HG03460 (cell line): Measurements from ENCODE around the gene ZDHHC11.
"Not testable (repeated sequence)": the region's sequence is repeated elsewhere in the genome, so short reads cannot be mapped to it uniquely, and the experiment has no call there.

Experiments used
- ATAC-seq: cut with Tn5 transposase; IDR thresholded peaks from one replicate; pipeline ENCODE4 v1.9.1; 2021; ENCODE audit not compliant: unreplicated experiment

Gene ZDHHC11

DNA sequence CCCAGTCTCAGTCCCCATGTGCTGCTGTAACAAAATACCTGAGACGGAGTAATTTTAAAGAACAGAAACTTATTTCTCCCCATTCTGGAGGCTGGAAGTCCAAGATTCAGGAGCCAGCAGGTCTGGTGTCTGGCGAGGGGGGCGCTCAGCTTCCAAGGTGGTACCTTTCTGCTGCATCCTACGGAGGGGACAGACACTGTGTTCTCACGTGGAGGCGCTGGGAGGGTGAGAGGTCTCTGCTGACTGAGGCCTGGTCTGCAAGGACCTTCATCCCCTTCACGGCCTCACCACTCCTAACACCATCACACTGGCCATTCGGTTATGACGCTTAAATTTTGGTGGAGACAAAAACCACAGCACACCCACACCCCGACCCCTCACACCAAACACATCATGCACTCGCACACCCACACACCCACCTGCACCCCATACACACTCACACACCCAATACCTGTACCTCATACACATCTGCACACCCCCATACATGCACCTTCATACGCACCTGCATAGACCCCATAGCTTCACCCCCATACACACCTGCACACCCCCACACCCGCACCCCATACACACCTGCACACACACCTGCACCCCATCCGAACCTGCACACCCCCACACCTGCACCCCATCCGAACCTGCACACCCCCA lies 9.8 kb upstream of the ZDHHC11 start:
- ATAC-seq: no peak

DNA sequence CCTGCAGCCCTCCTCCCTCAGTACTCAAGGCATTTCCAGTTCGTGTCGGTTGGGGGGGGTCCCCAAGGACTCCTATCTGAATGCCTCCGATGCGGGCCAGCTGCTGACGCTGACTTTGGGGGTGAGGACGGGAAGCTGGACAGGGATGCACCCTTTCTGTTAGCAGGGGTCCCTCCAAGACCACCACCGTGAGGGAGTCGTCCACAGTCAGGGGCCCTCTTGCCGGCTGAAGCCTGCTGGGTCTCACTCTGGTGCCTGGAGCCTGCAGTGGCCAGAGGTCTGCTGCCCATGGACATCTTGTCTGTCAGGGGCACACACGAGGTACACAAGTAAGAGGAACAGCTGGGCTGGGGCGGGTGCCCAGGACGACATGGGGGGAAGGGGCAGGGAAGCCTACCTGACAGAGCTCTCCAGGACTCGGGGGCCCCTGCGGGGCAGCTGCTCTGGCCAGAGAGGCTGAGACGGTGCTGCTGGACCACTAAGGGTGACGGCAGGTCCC lies 9.1 kb upstream of the ZDHHC11 start:
- no peak for ATAC-seq

DNA sequence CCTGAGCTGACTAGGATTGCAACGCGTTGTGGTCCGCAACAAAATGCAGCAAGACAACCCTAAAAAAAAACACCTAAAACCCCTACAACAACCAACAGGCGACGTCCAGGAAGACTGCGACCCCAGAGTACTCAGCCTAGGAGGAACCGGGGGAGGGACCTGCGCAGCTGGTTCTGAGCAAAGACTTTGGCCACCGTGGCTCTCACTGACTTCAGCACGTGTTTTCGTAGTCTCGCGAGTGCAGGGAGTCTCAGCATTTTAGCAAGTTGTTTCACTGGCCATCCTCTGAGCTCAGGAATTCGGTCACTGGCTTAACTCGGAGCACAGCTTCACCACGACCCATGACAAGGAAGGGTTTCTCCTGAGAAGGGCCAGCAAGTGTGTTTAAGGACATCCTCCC lies 8.6 kb upstream of the ZDHHC11 start:
- no peak for ATAC-seq

DNA sequence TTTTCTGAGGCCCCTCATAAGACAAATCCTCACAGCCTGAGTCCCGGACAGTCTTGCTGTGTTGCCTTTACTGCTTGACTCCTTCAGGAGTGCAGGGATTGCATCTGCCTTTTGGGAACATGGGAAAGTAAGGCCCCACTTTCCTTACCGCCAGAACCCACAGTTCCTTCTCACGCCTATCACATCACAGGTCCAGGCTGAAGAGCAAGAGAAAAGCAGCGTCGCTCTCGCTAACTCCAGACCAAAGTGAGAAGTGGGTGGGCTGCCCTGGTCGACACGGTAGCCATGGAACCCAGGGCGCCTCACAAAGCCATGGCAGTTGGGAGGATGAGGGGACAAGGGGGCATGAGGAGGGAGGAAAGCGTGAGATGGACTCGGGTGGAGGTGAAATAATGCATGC lies 7.9 kb upstream of the ZDHHC11 start:
- no peak for ATAC-seq

DNA sequence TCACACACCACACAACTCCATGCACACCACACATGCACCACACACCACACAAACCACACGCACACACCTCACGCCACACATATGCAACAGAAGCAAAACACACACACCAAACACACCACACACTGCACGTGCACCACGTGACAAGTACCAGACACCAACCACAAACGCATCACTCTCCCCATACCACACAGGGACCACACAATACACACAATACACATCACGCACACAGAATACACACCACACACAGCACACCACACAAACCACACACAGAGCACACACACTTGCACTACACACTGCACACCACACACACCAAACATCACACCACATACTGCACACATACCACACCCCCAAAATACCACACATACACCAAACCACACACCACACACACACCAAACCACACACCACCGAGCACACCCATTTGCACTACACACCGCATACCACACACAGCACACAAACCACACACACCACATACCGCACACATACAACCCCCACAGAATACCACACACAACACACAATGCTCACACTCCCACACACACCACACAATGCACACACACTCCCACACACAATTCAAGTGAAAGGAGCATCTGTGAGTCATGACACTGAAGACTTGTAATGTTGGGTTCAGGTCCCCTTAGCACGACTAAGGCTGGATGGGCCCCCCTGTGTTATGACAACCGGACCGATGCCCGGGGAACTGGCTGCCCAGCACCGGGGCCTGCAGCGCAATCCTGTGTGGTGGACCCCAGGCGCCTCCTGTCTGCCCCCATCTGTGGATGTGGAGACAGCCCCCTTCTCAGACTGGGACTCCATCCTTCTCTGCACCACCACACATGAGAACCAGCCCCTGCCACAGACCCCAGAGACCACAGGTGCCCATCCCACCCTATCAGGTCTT lies 6.0 kb upstream of the ZDHHC11 start:
- no peak for ATAC-seq

DNA sequence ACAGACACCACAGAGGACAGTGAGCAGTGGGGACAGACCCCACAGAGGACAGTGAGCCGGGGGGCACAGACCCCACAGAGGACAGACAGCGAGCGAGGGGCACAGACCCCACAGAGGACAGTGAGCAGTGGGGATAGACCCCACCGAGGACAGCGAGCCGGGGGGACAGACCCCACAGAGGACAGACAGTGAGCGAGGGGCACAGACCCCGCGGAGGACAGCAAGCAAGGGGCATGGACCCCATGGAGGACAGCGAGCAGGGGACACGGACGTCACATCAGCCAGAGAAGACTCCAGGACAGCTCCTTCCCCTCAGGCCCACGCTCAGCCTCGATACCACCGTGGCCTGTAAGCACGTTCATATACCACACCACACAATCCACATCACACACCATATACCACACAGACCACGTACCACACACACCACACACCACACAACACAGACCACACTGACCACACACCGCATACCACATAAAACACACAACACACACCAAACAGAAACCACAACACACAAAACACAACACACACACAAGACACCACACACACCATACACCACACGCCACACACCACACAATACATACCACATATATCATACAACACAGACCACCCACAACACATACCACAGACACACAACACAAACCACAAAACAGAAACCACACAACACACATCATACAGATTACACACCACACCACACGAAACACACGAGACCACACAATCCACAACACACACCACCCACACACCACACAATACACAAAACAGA lies 5.2 kb upstream of the ZDHHC11 start:
- ATAC-seq: no peak

DNA sequence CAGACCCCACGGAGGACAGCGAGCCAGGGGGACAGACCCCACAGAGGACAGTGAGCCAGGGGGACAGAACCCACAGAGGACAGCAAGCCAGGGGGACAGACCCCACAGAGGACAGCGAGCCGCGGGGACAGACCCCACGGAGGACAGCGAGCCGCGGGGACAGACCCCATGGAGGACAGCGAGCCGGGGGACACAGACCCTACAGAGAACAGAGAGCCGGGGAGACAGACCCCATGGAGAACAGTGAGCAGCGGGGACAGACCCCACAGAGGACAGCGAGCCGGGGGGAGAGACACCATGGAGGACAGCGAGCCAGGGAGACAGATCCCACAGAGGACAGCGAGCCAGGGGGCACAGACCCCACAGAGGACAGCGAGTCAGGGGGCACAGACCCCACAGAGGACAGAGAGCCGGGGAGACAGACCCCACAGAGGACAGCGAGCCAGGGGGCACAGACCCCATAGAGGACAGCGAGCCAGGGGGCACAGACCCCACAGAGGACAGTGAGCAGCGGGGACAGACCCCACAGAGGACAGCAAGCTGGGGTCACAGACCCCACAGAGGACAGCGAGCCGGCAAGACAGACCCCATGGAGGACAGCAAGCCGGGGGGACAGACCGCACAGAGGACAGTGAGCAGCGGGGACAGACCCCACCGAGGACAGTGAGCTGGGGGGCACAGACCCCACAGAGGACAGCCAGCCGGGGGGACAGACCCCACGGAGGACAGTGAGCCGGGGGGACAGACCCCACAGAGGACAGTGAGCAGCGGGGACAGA lies 4.4 kb upstream of the ZDHHC11 start:
- no peak for ATAC-seq

DNA sequence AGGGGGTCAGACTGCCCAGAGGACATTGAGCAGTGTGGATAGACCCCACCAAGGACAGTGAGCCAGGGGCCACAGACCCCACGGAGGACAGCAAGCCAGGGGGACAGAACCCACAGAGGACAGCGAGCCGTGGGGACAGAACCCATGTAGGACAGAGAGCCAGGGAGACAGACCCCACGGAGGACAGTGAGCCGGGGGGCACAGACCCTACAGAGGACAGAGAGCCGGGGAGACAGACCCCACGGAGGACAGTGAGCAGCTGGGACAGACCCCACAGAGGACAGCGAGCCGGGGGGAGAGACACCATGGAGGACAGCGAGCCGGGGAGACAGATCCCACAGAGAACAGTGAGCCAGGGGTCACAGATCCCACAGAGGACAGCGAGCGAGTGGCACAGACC lies 3.4 kb upstream of the ZDHHC11 start:
- ATAC-seq: no peak

DNA sequence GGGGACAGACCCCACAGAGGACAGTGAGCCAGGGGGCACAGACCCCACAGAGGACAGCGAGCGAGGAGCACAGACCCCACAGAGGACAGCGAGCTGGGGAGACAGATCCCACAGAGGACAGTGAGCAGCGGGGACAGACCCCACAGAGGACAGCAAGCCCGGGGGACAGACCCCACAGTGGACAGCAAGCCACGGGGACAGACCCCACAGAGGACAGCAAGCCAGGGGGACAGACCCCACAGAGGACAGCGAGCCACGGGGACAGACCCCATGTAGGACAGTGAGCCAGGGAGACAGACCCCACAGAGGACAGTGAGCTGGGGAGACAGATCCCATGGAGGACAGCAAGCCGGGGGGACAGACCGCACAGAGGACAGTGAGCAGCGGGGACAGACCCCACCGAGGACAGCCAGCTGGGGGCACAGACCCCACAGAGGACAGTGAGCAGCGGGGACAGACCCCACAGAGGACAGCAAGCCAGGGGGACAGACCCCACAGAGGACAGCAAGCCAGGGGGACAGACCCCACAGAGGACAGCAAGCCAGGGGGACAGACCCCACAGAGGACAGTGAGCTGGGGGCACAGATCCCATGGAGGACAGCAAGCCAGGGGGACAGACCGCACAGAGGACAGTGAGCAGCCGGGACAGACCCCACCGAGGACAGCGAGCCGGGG lies 2.8 kb upstream of the ZDHHC11 start:
- not testable (repeated sequence) for ATAC-seq

DNA sequence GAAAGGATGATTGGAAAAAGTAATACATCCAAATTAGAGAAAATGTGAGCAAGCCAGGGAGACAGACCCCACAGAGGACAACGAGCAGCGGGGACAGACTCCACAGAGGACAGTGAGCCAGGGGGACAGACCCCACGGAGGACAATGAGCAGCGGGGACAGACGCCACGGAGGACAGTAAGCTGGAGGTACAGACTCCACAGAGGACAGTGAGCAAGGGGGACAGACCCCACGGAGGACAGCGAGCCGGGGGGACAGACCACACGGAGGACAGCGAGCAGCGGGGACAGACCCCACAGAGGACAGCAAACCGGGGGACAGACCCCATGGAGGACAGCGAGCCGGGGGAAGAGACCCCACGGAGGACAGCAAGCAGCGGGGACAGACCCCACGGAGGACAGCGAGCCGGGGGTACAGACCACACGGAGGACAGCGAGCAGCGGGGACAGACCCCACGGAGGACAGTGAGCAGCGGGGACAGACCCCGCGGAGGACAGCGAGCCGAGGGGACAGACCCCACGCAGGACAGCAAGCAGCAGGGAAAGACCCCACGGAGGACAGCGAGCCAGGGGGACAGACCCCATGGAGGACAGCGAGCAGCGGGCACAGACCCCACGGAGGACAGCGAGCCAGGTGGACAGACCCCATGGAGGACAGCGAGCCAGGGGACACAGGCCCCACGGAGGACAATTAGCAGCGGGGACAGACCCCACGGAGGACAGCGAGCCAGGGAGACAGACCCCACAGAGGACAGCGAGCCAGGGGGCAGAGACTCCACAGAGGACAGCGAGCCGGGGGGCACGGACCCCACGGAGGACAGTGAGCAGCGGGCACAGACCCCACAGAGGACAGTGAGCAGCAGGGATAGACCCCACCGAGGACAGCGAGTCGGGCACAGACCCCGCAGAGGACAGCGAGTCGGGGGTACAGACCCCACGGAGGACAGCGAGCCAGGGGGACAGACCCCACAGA lies 1.9 kb upstream of the ZDHHC11 start:
- no peak for ATAC-seq

DNA sequence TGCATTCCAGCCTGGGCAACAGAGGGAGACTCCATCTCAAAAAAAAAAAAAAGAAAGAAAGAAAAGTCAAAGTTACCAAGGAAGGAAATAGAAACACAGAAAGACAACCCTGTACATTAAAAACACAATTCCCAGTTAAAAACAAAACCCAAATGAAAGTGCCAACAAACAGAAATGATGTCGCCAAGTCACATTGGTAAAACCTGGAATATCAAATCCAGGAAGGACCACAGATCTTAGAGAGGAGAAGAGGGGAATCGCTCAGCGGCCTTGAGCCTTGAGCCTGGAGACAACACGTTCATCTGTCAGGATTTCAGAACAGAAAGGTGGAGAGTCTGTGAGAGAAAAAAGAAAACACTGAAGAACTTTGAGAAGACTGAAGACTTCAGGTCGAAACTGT lies 1.2 kb upstream of the ZDHHC11 start:
- ATAC-seq: no peak

DNA sequence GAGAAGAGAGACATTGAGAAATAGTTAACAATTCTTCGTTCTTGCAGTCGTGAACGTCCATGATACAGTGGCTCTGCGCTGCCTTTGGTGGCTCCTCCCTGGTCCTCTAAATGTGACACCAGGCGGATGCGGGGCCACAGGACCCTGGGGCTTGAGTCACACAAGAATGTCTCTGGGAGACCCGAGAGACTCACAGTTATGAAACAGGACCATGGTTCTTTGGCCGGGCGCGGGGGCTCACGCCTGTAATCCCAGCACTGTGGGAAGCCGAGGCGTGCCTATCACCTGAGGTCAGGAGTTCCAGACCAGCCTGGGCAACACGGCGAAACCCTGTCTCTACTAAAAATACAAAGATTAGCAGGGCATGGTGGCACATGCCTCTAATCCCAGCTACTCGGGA lies 767 bp upstream of the ZDHHC11 start:
- no peak for ATAC-seq

DNA sequence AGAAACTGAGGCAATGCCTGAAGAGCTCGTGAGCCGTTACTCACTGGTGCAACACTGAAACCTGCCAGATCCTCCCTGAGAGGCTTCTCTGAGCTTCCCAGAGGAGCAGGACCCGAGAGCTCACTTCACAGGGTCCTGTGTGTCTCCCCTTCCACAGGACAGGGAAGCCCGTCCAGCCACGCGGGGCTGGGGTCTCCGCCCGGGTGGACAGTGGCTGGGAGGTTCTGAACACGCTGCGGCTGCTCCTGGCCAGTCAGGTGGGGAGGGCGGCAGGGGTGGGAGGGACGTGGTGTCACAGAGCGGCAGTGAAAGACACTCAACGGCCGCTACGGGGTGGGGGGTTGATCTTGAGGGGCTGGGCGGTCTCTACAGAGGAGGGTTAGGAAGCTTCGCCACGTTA lies 290 bp upstream of the ZDHHC11 start:
- no peak for ATAC-seq

DNA sequence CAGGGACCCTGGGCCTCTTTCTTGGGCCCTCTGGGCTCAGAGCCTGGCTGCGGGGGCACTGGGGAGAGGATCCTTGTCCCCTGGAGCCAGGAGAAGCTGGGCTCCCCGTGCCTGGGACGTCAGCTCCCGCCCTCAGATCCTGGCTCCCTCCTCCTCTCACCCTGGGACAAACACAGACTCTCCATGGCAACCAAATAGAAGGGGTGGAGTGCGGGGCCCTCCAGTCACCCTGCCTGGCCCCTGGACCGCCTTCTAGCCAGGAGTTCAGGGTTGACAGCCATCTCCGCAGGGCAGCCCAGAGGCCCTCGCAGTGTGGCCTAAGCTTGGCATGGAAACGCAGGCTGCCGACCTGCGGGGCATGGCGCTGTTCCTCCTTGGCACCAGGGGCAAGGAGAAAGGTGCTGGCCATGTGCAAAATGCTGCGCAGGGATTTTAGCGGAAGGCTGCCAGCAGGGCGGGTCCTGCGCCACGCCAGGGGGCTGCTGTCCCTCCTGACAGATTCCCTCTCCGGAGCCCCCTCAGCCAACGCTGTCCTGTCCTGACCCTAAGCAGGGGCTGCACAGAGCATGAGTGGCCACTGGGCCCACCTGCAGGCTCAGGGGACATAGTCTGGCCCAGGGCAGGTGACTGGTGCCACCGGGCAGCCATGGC lies 1.0 kb downstream of the ZDHHC11 start:
- ATAC-seq: no peak

DNA sequence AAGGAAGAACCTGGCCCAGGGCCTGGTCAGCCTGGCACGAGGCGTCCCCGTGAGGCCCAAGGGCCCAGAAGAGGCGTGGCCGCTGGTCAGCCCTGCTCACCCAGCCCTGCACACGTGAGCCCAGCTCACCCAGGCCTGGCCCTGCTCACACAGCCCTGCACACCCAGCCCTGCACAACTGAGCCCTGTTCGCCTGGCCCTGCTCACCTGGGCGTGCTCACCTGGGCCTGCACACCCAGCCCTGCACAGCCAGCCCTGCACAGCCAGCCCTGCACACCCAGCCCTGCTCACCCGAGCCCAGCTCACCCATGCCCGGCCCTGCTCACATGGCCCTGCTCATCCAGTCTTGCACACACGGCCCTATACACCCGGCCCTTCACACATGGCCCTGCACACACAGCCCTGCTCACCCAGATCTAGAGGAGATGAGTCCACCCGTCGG lies 2.1 kb downstream of the ZDHHC11 start:
- no peak for ATAC-seq

DNA sequence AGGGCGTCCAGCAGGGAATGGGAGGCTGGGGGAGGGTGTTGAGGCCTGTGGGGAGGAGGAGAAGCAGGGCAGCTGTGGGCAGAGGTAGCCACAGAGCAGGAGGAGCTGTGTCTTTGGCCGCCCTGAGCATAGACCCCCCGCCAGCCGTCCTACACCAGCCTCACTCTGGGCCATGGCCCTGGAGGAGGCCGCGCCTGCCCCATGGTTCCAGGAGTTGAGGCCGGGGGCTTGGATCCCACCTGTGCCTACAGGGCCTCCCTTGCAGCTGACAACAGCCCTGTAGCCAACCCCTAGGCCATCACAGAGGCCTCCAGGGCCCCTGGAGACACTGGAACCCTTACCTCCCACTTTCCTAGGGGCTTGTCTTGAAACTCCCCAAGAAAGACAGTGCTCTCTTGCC lies 3.0 kb downstream of the ZDHHC11 start:
- not testable (repeated sequence) for ATAC-seq

DNA sequence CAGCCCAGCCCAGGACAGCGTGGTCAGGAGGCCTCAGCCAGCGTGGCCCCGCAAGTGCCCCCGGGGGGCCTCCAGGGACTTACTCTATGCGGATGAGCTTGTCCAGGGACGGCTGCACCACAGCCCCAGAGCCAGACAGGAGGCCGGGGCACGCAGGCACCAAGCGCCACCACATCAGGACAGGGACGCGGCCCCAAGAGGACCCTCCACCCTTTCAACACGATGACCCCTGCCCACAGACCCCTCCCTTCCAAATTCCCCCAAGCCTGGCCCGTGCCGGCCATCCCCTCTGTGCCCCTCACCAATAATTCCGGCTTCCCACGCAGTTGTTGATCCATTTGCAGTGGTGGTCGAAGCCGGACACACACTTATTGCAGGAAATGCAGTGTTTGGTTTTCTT lies 3.6 kb downstream of the ZDHHC11 start:
- ATAC-seq: not testable (repeated sequence)

DNA sequence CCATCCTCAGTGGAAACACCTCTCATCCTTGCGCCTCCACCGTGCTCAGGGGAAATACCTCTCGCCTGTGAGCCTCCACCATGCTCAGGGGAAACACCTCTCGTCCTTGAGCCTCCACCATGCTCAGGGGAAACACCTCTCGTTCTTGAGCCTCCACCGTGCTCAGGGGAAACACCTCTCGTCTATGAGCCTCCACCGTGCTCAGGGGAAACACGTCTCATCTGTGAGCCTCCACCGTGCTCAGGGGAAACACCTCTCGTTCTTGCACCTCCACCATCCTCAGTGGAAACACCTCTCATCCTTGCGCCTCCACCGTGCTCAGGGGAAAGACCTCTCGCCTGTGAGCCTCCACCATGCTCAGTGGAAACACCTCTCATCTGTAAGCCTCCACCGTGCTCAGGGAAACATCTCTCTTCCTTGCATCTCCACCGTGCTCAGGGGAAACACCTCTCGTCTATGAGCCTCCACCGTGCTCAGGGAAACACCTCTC lies 4.1 kb downstream of the ZDHHC11 start:
- ATAC-seq: not testable (repeated sequence)
